Thyroid gland (tissue), 4 donors: ENCODE measurements around the gene EPHB3. TPM values are rescaled to one million over a fixed set of nuclear protein-coding genes. Genes with fewer than 3 reads are reported as not detected.

Experiments used
- DNase-seq, 2 donors: peaks; one replicate each; pipeline ENCODE4 v3.0.0-alpha.2; 2019
- H3K27ac ChIP-seq, 3 donors: fragments of 200-600 bp; sonication (generic); 1 replicate in 2 of 3; 2 replicates in 1 of 3; pipeline ENCODE4 v1.5.1; 2016 to 2019; ENCODE audit warnings: mild to moderate bottlenecking in 1 of 3, moderate library complexity in 1 of 3
- H3K27me3 ChIP-seq: fragments of 200-600 bp; sonication (generic); one replicate; pipeline ENCODE4 v1.5.1; 2019
- H3K36me3 ChIP-seq, 2 donors: fragments of 200-600 bp; sonication (generic); one replicate each; pipeline ENCODE4 v1.5.1; 2016 to 2019
- H3K4me1 ChIP-seq, 2 donors: fragments of 200-600 bp; sonication (generic); one replicate each; pipeline ENCODE4 v1.5.1; 2017 to 2019
- H3K4me3 ChIP-seq, 3 donors: fragments of 200-600 bp; sonication (generic); replicated peaks in 1 of 3; 1 replicate in 2 of 3; 2 replicates in 1 of 3; pipeline ENCODE4 v1.5.1; 2016; ENCODE audit warnings: mild to moderate bottlenecking in 1 of 3
- H3K9me3 ChIP-seq: fragments of 200-600 bp; sonication (generic); one replicate; pipeline ENCODE4 v1.5.1; 2017
- CTCF ChIP-seq, 6 experiments: fragments of 200-600 bp in 3 of 6; fragments of 450-650 bp in 3 of 6; sonication (generic) in 3 of 6; IDR thresholded peaks; one replicate each; pipeline ENCODE4 v1.5.1; 2016 to 2019; ENCODE audit warnings: antibody characterized with exemption in 6 of 6, mild to moderate bottlenecking in 2 of 6, inconsistent platforms in 1 of 6, moderate library complexity in 1 of 6
- POLR2A ChIP-seq, 2 donors: fragments of 450-650 bp; IDR thresholded peaks; one replicate each; pipeline ENCODE4 v1.6.1; 2017; ENCODE audit warnings: antibody characterized with exemption in 2 of 2, mild to moderate bottlenecking in 2 of 2, moderate library complexity in 1 of 2
- WGBS, 2 donors: methylation state at CpG; one replicate each; pipeline ENCODE4 v1.1.5; 2017; 5-methylcytosine and 5-hydroxymethylcytosine counted together
- intact Hi-C: fragments of 100-400 bp; cut with DNase I; formaldehyde crosslinking; loops from one replicate; pipeline ENCODE4 v1.15.1; 2023
- total RNA-seq, 4 donors: library from RNA; depleted of rRNA; stranded (reverse); fragments of >200 nt; gene quantifications; one replicate each; pipeline ENCODE4 v1.2.3, GENCODE V29; 2016

Gene EPHB3
- total RNA-seq, 4 donors from 2014 or later = 0.46 to 2.7 (median 1.1) TPM

- Histone ChIP-seq H3K27ac (peak overlapping the region in 2 of 3 donors; percentile 77 to 80), H3K27me3 (no peaks in the 10 kb centered on the region), H3K9me3 (no peaks in the 10 kb centered on the region), H3K4me1 (peaks cover 11 to 45% of the 10 kb centered on the region in 2 donors), H3K4me3 (no peak overlapping the region), H3K36me3 (no peaks in the 10 kb centered on the region)
- intact Hi-C loops = no loop called here
- 71 to 91% methylated on average over 13 to 14 of the region's 14 CpGs for WGBS, 2 donors
- no peak for TF ChIP-seq POLR2A (IDR thresholded peaks at IDR 0.05)
- TF ChIP-seq CTCF (IDR thresholded peaks at IDR 0.05) = no peak
- no peak for DNase-seq
These were observed 5.1 kb downstream of the EPHB3 start for GRCh38 chr3:184566441-184567414.

GRCh38 chr3:184567946-184568559 is 6.5 kb downstream of the EPHB3 start:
- Histone ChIP-seq H3K27ac (peak overlapping the region in 1 of 3 donors; percentile 48), H3K4me1 (peaks cover 11 to 40% of the 10 kb centered on the region in 2 donors), H3K4me3 (no peak overlapping the region), H3K27me3 (no peaks in the 10 kb centered on the region), H3K9me3 (no peaks in the 10 kb centered on the region), H3K36me3 (no peaks in the 10 kb centered on the region)
- intact Hi-C loops = no loop called here
- no peak for TF ChIP-seq POLR2A (IDR thresholded peaks at IDR 0.05)
- TF ChIP-seq CTCF (IDR thresholded peaks at IDR 0.05) = no peak
- 76 to 81% methylated on average over 16 of the region's 16 CpGs for WGBS, 2 donors
- DNase-seq = no peak

GRCh38 chr3:184568560-184568923 is 7.0 kb downstream of the EPHB3 start:
- Histone ChIP-seq H3K27ac (peak overlapping the region in 2 of 3 donors; percentile 18 to 48), H3K4me3 (peak overlapping the region in 2 of 3 donors; percentile 6 to 30), H3K27me3 (no peaks in the 10 kb centered on the region), H3K4me1 (peaks cover 11 to 40% of the 10 kb centered on the region in 2 donors), H3K36me3 (no peaks in the 10 kb centered on the region), H3K9me3 (no peaks in the 10 kb centered on the region)
- intact Hi-C loops = no loop called here
- DNase-seq = no peak
- 5 to 8% methylated on average over 10 to 11 of the region's 16 CpGs for WGBS, 2 donors
- TF ChIP-seq CTCF (IDR thresholded peaks at IDR 0.05) (no peak), POLR2A (IDR thresholded peaks at IDR 0.05) (no peak)

GRCh38 chr3:184568924-184569829 is 7.6 kb downstream of the EPHB3 start:
- no peaks in the 10 kb centered on the region for H3K27me3 ChIP-seq
- H3K36me3 ChIP-seq = no peaks in the 10 kb centered on the region
- TF ChIP-seq POLR2A (IDR thresholded peaks at IDR 0.05) = peak in 1 of 2 donors; percentile 20
- no peak for TF ChIP-seq CTCF (IDR thresholded peaks at IDR 0.05)
- DNase-seq = peak; percentile 76 to 80
- 3 to 10% methylated on average over 26 to 38 of the region's 68 CpGs for WGBS, 2 donors
- peak overlapping the region in 2 of 3 donors; percentile 18 to 48 for H3K27ac ChIP-seq
- intact Hi-C loops = no loop called here
- H3K4me1 ChIP-seq = peaks cover 11 to 40% of the 10 kb centered on the region in 2 donors
- peak overlapping the region in 2 of 3 donors; percentile 6 to 30 for H3K4me3 ChIP-seq
- H3K9me3 ChIP-seq = no peaks in the 10 kb centered on the region
